Stomach smooth muscle (tissue), 2 donors: ENCODE results near the gene HEBP1.

Experiments used
- H3K27ac ChIP-seq: one replicate; pipeline ENCODE4 v1.7.0; 2013; ENCODE audit warnings: mild to moderate bottlenecking, low read length, inconsistent platforms
- H3K27me3 ChIP-seq, 2 donors: one replicate each; pipeline ENCODE4 v1.7.0; 2013; ENCODE audit warnings: low read length in 2 of 2; ENCODE audit not compliant: insufficient read depth in 2 of 2, control insufficient read depth in 1 of 2
- H3K36me3 ChIP-seq, 2 donors: one replicate each; pipeline ENCODE4 v1.7.0; 2013; ENCODE audit warnings: low read length in 2 of 2; ENCODE audit not compliant: control insufficient read depth in 2 of 2, insufficient read depth in 2 of 2
- H3K4me1 ChIP-seq: one replicate; pipeline ENCODE4 v1.7.0; 2013; ENCODE audit warnings: low read length; ENCODE audit not compliant: control insufficient read depth, insufficient read depth
- H3K4me3 ChIP-seq, 2 donors: one replicate each; pipeline ENCODE4 v1.7.0; 2013; ENCODE audit warnings: low read length in 2 of 2
- H3K9ac ChIP-seq, 2 donors: one replicate each; pipeline ENCODE4 v1.7.0; 2013; ENCODE audit warnings: low read length in 2 of 2, mild to moderate bottlenecking in 1 of 2
- H3K9me3 ChIP-seq, 2 donors: one replicate each; pipeline ENCODE4 v1.7.0; 2013; ENCODE audit warnings: low read length in 2 of 2; ENCODE audit not compliant: control insufficient read depth in 2 of 2
- donor health status: healthy.
- donor health status: Pancreatic carcinoma.

HEBP1 gene

GRCh38 chr12:12976366-12976765 is 23.7 kb downstream of the HEBP1 start:
- Histone ChIP-seq H3K9me3 (peaks cover 4 to 10% of the 10 kb centered on the region in 2 donors), H3K27ac (no peak overlapping the region), H3K36me3 (peaks cover 36 to 44% of the 10 kb centered on the region in 2 donors), H3K9ac (no peak overlapping the region), H3K27me3 (no peaks in the 10 kb centered on the region), H3K4me1 (peaks cover 11% of the 10 kb centered on the region), H3K4me3 (no peak overlapping the region)

GRCh38 chr12:12975322-12976077 is 24.6 kb downstream of the HEBP1 start:
- Histone ChIP-seq H3K36me3 (peaks cover 29 to 37% of the 10 kb centered on the region in 2 donors), H3K27me3 (no peaks in the 10 kb centered on the region), H3K27ac (peak overlapping the region; percentile 2), H3K9me3 (peaks cover 4 to 10% of the 10 kb centered on the region in 2 donors), H3K4me3 (no peak overlapping the region), H3K9ac (peak overlapping the region in 1 of 2 donors; percentile 5), H3K4me1 (peaks cover 11% of the 10 kb centered on the region)

- Histone ChIP-seq H3K9ac (no peak overlapping the region), H3K4me3 (no peak overlapping the region), H3K36me3 (peaks cover 29 to 32% of the 10 kb centered on the region in 2 donors), H3K27me3 (no peaks in the 10 kb centered on the region), H3K9me3 (peaks cover 4 to 10% of the 10 kb centered on the region in 2 donors), H3K4me1 (peaks cover 5% of the 10 kb centered on the region), H3K27ac (no peak overlapping the region)
Observed at GRCh38 chr12:12974211-12974610, 25.9 kb downstream of the HEBP1 start.

- Histone ChIP-seq H3K27me3 (no peaks in the 10 kb centered on the region), H3K9me3 (peaks cover 4 to 10% of the 10 kb centered on the region in 2 donors), H3K9ac (no peak overlapping the region), H3K27ac (no peak overlapping the region), H3K36me3 (peaks cover 26 to 29% of the 10 kb centered on the region in 2 donors), H3K4me1 (peaks cover 5% of the 10 kb centered on the region), H3K4me3 (no peak overlapping the region)
Observed at GRCh38 chr12:12973019-12973418, 27.0 kb downstream of the HEBP1 start.

- Histone ChIP-seq H3K4me1 (no peaks in the 10 kb centered on the region), H3K4me3 (no peak overlapping the region), H3K27ac (no peak overlapping the region), H3K9ac (no peak overlapping the region), H3K36me3 (no peaks in the 10 kb centered on the region), H3K27me3 (no peaks in the 10 kb centered on the region), H3K9me3 (no peaks in the 10 kb centered on the region)
Observed at GRCh38 chr12:12965836-12966235, 34.2 kb downstream of the HEBP1 start.

- H3K27ac ChIP-seq = no peak overlapping the region
- no peaks in the 10 kb centered on the region for H3K36me3 ChIP-seq
- H3K9me3 ChIP-seq = no peaks in the 10 kb centered on the region
- no peaks in the 10 kb centered on the region for H3K4me1 ChIP-seq
- no peak overlapping the region for H3K4me3 ChIP-seq
- H3K9ac ChIP-seq = no peak overlapping the region
- no peaks in the 10 kb centered on the region for H3K27me3 ChIP-seq
Observed at GRCh38 chr12:12964255-12964654, 35.8 kb downstream of the HEBP1 start.

GRCh38 chr12:12960639-12961209 is 39.3 kb downstream of the HEBP1 start:
- H3K9me3 ChIP-seq = no peaks in the 10 kb centered on the region
- H3K4me3 ChIP-seq = no peak overlapping the region
- no peaks in the 10 kb centered on the region for H3K27me3 ChIP-seq
- no peaks in the 10 kb centered on the region for H3K4me1 ChIP-seq
- no peak overlapping the region for H3K9ac ChIP-seq
- no peak overlapping the region for H3K27ac ChIP-seq
- no peaks in the 10 kb centered on the region for H3K36me3 ChIP-seq

- Histone ChIP-seq H3K27me3 (no peaks in the 10 kb centered on the region), H3K9ac (no peak overlapping the region)
Observed at GRCh38 chr12:12958886-12959285, 41.2 kb downstream of the HEBP1 start.

GRCh38 chr12:12954878-12955625 is 45.0 kb downstream of the HEBP1 start:
- no peak overlapping the region for H3K4me3 ChIP-seq
- no peak overlapping the region for H3K27ac ChIP-seq

More at GRCh38 chr12:12958886-12959285, 41.2 kb downstream of the HEBP1 start:
- Histone ChIP-seq H3K9me3 (no peaks in the 10 kb centered on the region), H3K4me1 (no peaks in the 10 kb centered on the region), H3K36me3 (no peaks in the 10 kb centered on the region), H3K4me3 (no peak overlapping the region), H3K27ac (no peak overlapping the region)

GRCh38 chr12:12954356-12954755 is 45.7 kb downstream of the HEBP1 start:
- H3K27ac ChIP-seq = no peak overlapping the region
- H3K36me3 ChIP-seq = peaks cover 0 to 2% of the 10 kb centered on the region in 2 donors
- H3K4me1 ChIP-seq = no peaks in the 10 kb centered on the region
- no peak overlapping the region for H3K9ac ChIP-seq
- H3K4me3 ChIP-seq = no peak overlapping the region
- H3K27me3 ChIP-seq = no peaks in the 10 kb centered on the region
- no peaks in the 10 kb centered on the region for H3K9me3 ChIP-seq

More at GRCh38 chr12:12954878-12955625, 45.0 kb downstream of the HEBP1 start:
- no peak overlapping the region for H3K9ac ChIP-seq
- H3K36me3 ChIP-seq = no peaks in the 10 kb centered on the region
- no peaks in the 10 kb centered on the region for H3K27me3 ChIP-seq
- H3K9me3 ChIP-seq = no peaks in the 10 kb centered on the region
- no peaks in the 10 kb centered on the region for H3K4me1 ChIP-seq
